ENCODE data around the gene PKD2. TPM values are rescaled to one million over a fixed set of nuclear protein-coding genes. Genes with fewer than 3 reads are reported as not detected.

PKD2 gene
- total and polyA plus RNA-seq, 12 donors, result 19.2 to 74.1 (median 38.9) TPM

Small RNAs within 50 kb of the gene (small RNA-seq; reads per million reads assigned to genes)
- gene RNU1-36P, result 0 reads per million in 2 donors

Other genes with a start within 250 kb of the PKD2 start
- not detected for gene IBSP, start 208.1 kb upstream of the PKD2 start, total RNA-seq
- gene IBSP, start 208.1 kb upstream of the PKD2 start, polyA plus RNA-seq, result not detected
- gene MEPE, start 174.7 kb upstream of the PKD2 start, total RNA-seq, result not detected
- gene MEPE, start 174.7 kb upstream of the PKD2 start, polyA plus RNA-seq, result not detected
- gene SPP1, start 31.9 kb upstream of the PKD2 start, total RNA-seq, result 10 to 100 TPM; 10.8 to 89.6 (median 37.2) TPM
- gene SPP1, start 31.9 kb upstream of the PKD2 start, polyA plus RNA-seq, result 100 to 1,000 TPM in 1 of 3 donors, 10 to 100 TPM in 1, 1 to 10 TPM in 1; 5.2 to 166 (median 51.6) TPM
- 10 to 100 TPM in 4 of 9 donors, 1 to 10 TPM in 5; 4.2 to 22.0 (median 9.9) TPM for gene ABCG2, start 151.0 kb downstream of the PKD2 start, total RNA-seq
- gene ABCG2, start 151.0 kb downstream of the PKD2 start, polyA plus RNA-seq, result 1 to 10 TPM; 2.0 to 3.4 (median 2.4) TPM

Data from adrenal gland (tissue), 12 donors.